HG02852 (cell line): ENCODE results near the gene OR51I2.

Experiments used
- ATAC-seq: cut with Tn5 transposase; IDR thresholded peaks from one replicate; pipeline ENCODE4 v1.9.1; 2021; ENCODE audit warnings: mild to moderate bottlenecking, moderate library complexity; ENCODE audit not compliant: unreplicated experiment

Gene OR51I2

GRCh38 chr11:5505363-5506048, 56.4 kb downstream of the OR51I2 start:
- ATAC-seq, result no peak
